Measurements from ENCODE around the gene OPN1MW3.
"Not testable (repeated sequence)": the region's sequence is repeated elsewhere in the genome, so short reads cannot be mapped to it uniquely, and the experiment has no call there.

OPN1MW3 gene

DNA sequence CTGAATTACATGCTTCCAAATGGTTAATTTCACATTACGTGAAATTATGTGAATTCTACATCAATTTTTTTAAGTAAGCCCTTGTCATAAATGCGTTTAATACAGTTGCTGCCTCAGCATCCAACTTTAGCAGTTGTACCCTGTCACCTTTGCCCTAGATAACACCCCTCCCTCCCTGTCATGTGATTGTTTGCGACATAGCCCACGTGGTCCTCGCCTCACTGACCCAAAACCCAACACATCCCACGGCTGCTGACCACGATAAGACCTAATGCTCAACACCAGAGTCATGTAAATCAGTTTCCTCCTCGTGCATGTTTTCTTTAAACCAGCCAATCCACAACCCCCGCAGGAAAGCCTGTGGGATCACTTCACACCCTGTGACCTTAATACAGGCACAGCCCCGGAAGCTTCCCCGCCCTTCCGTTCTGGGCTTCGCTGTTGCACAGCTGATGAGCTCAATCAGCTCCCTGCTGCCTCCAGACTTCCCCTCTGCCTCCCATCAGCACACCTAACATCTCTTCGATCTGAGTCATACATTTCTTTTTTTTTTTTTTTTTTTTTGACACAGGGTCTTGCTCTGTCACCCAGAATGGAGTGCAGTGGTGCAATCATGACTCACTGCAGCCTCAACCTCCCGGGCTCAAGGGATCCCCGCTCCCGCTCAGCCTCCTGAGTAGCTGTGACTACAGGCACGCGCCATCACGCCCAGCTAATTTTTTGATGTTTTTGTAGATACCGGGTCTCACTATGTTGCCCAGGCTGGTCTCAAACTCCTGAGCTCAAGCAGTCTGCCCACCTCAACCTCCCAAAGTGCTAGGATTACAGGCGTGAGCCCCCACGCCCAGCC lies 27.3 kb downstream of the OPN1MW3 start:
- not testable (repeated sequence) for H3K4me3 ChIP-seq (ENCODE audit: low read length); H3F3A ChIP-seq (ENCODE audit: insufficient read depth, low read length); H3K27ac ChIP-seq (ENCODE audit: low read length); H3K9me2 ChIP-seq (replicated peaks; ENCODE audit: insufficient read depth, low read length); H3K79me2 ChIP-seq (ENCODE audit: low read length); H3K9me3 ChIP-seq (replicated peaks; ENCODE audit: insufficient read depth, low read length); H3K4me1 ChIP-seq (ENCODE audit: low read length); H3K4me2 ChIP-seq (ENCODE audit: low read depth, low read length); H3K27me3 ChIP-seq (replicated peaks; ENCODE audit: insufficient read depth, low read length); H3K36me3 ChIP-seq (replicated peaks; ENCODE audit: insufficient read depth, low read length); H2AFZ ChIP-seq (ENCODE audit: low read length); H3K9ac ChIP-seq (ENCODE audit: low read length); H4K20me1 ChIP-seq (ENCODE audit: insufficient read depth, low read length); DNase-seq

- H3K27ac ChIP-seq (ENCODE audit: low read length); H3K9me2 ChIP-seq (replicated peaks; ENCODE audit: insufficient read depth, low read length); H3K4me1 ChIP-seq (ENCODE audit: low read length); H4K20me1 ChIP-seq (ENCODE audit: insufficient read depth, low read length); H3K9me3 ChIP-seq (replicated peaks; ENCODE audit: insufficient read depth, low read length); H3K36me3 ChIP-seq (replicated peaks; ENCODE audit: insufficient read depth, low read length); H3F3A ChIP-seq (ENCODE audit: insufficient read depth, low read length); H3K4me2 ChIP-seq (ENCODE audit: low read depth, low read length); H2AFZ ChIP-seq (ENCODE audit: low read length); DNase-seq; H3K4me3 ChIP-seq (ENCODE audit: low read length); H3K9ac ChIP-seq (ENCODE audit: low read length); H3K27me3 ChIP-seq (replicated peaks; ENCODE audit: insufficient read depth, low read length); H3K79me2 ChIP-seq (ENCODE audit: low read length): not testable (repeated sequence)
Observed at GRCh38 chrX:154286406-154286805, 29.0 kb downstream of the OPN1MW3 start.

DNA sequence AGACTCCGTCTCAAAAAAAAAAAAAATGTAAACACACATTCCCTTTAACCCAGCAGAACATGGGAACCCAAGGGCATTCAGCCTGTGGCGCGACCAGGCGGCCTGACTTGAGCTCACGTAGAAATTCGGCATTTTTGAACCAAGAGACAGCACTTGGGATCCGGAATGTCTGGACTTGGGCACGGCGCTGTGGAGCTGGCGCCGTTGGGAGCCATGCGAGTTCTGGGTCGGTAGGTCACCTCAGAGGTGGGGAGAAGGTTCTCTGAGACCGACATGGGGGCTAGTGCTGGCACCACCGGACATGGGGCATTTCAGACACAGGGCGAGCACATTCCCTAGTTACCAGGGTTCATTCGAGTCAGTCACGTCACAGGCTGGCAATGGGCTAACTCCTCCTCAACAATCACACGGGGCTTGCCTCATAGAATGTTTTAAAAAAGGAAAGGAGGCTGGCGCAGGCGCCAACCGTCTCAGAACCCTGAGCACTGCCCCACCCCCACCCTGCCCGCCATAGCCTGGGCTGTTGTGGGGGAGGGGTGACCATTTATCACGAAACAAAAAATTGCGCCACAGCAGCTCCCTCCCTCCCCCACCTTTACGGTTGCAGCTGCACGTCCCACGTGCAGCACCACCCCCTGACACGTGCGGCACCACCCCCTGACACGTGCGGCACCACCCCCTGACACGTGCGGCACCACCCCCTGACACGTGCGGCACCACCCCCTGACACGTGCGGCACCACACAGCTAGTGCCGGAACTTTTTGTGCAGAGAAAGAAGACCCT lies 37.6 kb downstream of the OPN1MW3 start, which contains the start of gene TEX28:
Gene TEX28 (minus strand): TSS at position 334 of the 784 bp plus-strand sequence. CDS start 3,007 bp downstream, outside the sequence.
- H3F3A ChIP-seq (ENCODE audit: insufficient read depth, low read length) = peaks cover 5% of the 10 kb centered on the region
- DNase-seq = no peak
- no peak within 1 kb of the TSS for H3K27ac ChIP-seq (ENCODE audit: low read length)
- H3K36me3 ChIP-seq (replicated peaks; ENCODE audit: insufficient read depth, low read length) = no peaks in the 10 kb centered on the region
- H3K4me2 ChIP-seq (ENCODE audit: low read depth, low read length) = no peak within 1 kb of the TSS
- no peaks in the 10 kb centered on the region for H3K9me3 ChIP-seq (replicated peaks; ENCODE audit: insufficient read depth, low read length)
- H3K79me2 ChIP-seq (ENCODE audit: low read length) = no peaks in the 10 kb centered on the region
- no peaks in the 10 kb centered on the region for H3K27me3 ChIP-seq (replicated peaks; ENCODE audit: insufficient read depth, low read length)
- H3K4me1 ChIP-seq (ENCODE audit: low read length) = peaks cover 4% of the 10 kb centered on the region; the same call in 1 of the 2 replicates
- no peak for TF ChIP-seq EZH2 (optimal IDR thresholded peaks at IDR 0.05; ENCODE audit: low read depth, low read length)
- TF ChIP-seq, protein P1, sequence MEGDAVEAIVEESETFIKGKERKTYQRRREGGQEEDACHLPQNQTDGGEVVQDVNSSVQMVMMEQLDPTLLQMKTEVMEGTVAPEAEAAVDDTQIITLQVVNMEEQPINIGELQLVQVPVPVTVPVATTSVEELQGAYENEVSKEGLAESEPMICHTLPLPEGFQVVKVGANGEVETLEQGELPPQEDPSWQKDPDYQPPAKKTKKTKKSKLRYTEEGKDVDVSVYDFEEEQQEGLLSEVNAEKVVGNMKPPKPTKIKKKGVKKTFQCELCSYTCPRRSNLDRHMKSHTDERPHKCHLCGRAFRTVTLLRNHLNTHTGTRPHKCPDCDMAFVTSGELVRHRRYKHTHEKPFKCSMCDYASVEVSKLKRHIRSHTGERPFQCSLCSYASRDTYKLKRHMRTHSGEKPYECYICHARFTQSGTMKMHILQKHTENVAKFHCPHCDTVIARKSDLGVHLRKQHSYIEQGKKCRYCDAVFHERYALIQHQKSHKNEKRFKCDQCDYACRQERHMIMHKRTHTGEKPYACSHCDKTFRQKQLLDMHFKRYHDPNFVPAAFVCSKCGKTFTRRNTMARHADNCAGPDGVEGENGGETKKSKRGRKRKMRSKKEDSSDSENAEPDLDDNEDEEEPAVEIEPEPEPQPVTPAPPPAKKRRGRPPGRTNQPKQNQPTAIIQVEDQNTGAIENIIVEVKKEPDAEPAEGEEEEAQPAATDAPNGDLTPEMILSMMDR (IDR thresholded peaks at IDR 0.05; ENCODE audit: low read length) = no peak
- no peak for TF ChIP-seq EZH2phosphoT487 (IDR thresholded peaks at IDR 0.05; ENCODE audit: low read length)
- H4K20me1 ChIP-seq (ENCODE audit: insufficient read depth, low read length) = no peaks in the 10 kb centered on the region
- no peak within 1 kb of the TSS for H3K4me3 ChIP-seq (ENCODE audit: low read length)
- H3K9me2 ChIP-seq (replicated peaks; ENCODE audit: insufficient read depth, low read length) = no peaks in the 10 kb centered on the region
- H3K9ac ChIP-seq (ENCODE audit: low read length) = no peak within 1 kb of the TSS
- no peak within 1 kb of the TSS for H2AFZ ChIP-seq (ENCODE audit: low read length)

GRCh38 chrX:154295664-154296310 lies 38.4 kb downstream of the OPN1MW3 start, which contains the start of gene TKTL1:
Gene TKTL1, plus strand, starts transcription at chrX:154295795. Its CDS starts 65 bp downstream, at chrX:154295860.
- H3K36me3 ChIP-seq (replicated peaks; ENCODE audit: insufficient read depth, low read length) = no peaks in the 10 kb centered on the region
- no peak within 1 kb of the TSS for H2AFZ ChIP-seq (ENCODE audit: low read length)
- H3K4me2 ChIP-seq (ENCODE audit: low read depth, low read length) = no peak within 1 kb of the TSS
- no peak within 1 kb of the TSS for H3K27ac ChIP-seq (ENCODE audit: low read length)
- TF ChIP-seq EZH2phosphoT487 (IDR thresholded peaks at IDR 0.05; ENCODE audit: low read length) (no peak), EZH2 (optimal IDR thresholded peaks at IDR 0.05; ENCODE audit: low read depth, low read length) (no peak)
- TF ChIP-seq, protein P1 (IDR thresholded peaks at IDR 0.05; ENCODE audit: low read length) = no peak
- H4K20me1 ChIP-seq (ENCODE audit: insufficient read depth, low read length) = no peaks in the 10 kb centered on the region
- H3K4me3 ChIP-seq (ENCODE audit: low read length) = no peak within 1 kb of the TSS
- peaks cover 4% of the 10 kb centered on the region; the same call in 1 of the 2 replicates for H3K4me1 ChIP-seq (ENCODE audit: low read length)
- H3K27me3 ChIP-seq (replicated peaks; ENCODE audit: insufficient read depth, low read length) = no peaks in the 10 kb centered on the region
- peaks cover 5% of the 10 kb centered on the region for H3F3A ChIP-seq (ENCODE audit: insufficient read depth, low read length)
- no peak for DNase-seq
- no peaks in the 10 kb centered on the region for H3K9me3 ChIP-seq (replicated peaks; ENCODE audit: insufficient read depth, low read length)
- H3K9me2 ChIP-seq (replicated peaks; ENCODE audit: insufficient read depth, low read length) = no peaks in the 10 kb centered on the region
- no peaks in the 10 kb centered on the region for H3K79me2 ChIP-seq (ENCODE audit: low read length)
- no peak within 1 kb of the TSS for H3K9ac ChIP-seq (ENCODE audit: low read length)

All from MM.1S (cell line).